GM15510 (cell line): ENCODE results near the gene SLC24A3.

ENCODE experiments used
- POLR2A ChIP-seq: IDR thresholded peaks from 3 replicates; pipeline ENCODE4 v1.6.1; 2011; ENCODE audit warnings: borderline replicate concordance; ENCODE audit not compliant: insufficient read length; ENCODE audit errors: extremely low read depth

SLC24A3 gene

DNA sequence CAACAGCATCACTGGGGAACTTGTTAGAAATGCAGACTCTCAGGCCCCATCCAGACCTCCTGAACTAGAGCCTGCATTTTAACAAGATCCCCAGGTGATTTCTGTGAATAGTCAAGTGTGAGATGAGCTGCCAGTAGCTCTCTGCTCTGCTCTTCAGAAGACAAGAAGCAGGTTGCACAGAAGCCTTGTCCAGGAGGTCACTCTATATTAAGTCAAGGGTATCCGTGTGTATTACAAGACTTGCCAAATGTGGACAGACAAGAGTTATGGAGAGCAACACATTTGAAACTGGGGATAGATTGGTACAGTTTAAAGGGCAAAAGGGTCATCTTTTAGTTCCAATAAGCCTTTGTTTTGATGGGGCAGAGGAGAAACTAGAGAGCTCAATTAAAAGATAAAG lies 522.4 kb downstream of the SLC24A3 start:
- no peak for TF ChIP-seq POLR2A

DNA sequence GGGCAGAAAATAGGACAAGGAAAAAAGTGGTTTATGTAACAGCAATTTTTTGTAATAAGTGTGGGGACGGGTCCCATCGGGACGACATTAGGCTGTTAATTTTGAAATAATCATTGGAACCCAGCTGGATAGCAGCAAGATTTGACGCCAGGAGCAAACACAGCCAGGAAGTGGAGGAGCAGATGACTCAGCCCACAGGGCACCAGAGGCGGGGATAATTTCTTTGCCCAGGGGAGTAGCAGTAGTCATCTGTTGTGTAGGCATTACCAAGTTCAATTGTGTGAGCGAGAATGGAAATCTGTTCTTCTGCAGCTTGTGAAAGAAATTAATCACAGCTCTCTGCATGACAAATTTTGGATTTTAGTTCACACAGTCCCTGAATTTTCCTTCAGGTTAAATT lies 523.0 kb downstream of the SLC24A3 start:
- TF ChIP-seq POLR2A, result no peak

DNA sequence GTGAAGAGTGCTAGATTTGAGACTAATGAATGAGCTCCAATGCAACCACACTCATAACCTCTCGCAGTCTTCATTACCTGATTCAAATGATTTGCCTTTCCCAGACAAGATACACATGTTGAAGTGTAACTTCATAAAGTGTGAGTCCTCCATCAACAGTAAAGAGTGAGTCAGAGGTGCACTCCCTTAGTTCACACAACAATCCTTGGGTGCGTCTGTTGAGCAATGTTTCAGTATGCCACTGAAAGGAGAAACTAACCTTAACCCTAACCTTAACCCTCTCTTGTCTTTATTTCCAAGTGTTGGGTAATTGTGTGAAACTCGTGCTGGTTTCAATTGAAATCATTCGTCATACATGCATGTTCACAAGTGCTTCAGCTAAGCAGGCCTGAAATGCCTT lies 524.6 kb downstream of the SLC24A3 start:
- no peak for TF ChIP-seq POLR2A

DNA sequence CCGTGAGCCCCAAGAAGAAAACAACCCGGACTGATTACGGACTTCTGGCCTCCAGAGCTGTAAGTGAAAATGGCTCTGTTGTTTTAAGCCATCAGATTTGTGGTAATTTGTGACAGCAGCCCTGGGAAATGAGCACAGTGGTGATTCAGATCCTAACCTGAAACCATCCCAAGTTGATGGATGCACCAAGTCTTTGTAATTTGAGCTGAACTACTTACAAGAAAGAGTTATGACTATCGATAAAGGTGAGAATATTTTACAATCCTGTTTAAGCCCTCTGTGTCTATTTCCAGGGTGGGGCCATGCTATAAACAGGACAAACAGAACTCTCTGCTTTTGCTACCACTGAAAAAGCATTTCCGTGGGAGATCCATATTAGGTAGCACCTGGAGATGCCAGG lies 526.5 kb downstream of the SLC24A3 start:
- no peak for TF ChIP-seq POLR2A

DNA sequence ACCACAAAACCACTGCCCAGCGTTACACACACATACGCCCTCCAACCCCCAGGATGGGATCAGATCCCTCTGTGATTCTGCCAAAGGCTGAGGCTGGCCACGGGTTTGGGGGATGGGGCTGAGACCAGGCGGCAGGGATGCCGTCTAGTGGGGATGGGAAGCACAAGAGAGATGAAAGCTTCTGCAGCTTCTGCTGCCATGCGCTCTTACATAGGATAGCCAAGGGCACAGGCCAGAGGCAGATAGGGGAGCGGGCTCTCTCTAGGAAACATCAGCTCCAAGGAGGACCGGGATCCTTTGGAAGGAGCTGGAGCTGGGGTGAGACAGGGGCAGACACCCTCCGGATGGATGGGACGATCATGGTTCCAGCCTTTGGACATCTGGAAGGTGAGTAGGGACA lies 526.9 kb downstream of the SLC24A3 start:
- TF ChIP-seq POLR2A, result no peak

DNA sequence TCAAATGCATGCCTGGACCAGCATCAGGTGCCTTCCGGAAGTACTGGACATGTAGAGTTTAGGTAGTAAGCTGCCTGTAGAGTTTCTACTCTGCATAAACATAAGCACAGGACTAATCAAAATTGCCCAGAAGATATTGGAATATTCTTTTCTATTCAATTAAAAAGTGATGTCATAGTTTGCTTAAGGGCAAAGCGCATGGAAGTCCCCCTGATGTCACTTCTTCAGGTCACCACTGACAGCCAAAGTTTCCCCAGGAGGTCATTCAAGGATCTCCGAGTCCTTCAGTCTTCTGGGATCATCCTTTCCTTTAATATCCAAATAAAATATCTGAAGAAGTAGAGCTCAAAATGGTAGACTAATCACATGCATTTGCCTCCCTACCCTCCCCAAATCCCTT lies 528.1 kb downstream of the SLC24A3 start:
- no peak for TF ChIP-seq POLR2A

DNA sequence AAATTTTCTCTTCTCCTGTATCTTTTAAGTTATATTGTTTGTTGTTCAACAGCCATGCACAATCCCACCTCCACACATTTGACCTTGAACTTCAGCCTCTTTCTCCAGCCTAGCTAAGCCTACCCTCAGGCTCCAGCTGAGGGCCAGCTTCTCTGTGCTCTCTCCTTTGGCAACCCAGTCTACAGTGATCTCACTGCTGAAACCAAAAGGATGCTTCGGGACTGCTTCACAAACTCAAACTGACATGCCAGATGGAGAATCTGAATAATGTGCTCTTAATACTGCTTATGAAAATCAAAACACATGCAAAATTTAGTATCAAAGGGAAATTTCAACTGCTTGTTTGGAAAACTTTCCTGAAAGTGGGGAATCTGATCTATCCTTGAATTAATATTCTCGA lies 529.5 kb downstream of the SLC24A3 start:
- no peak for TF ChIP-seq POLR2A

DNA sequence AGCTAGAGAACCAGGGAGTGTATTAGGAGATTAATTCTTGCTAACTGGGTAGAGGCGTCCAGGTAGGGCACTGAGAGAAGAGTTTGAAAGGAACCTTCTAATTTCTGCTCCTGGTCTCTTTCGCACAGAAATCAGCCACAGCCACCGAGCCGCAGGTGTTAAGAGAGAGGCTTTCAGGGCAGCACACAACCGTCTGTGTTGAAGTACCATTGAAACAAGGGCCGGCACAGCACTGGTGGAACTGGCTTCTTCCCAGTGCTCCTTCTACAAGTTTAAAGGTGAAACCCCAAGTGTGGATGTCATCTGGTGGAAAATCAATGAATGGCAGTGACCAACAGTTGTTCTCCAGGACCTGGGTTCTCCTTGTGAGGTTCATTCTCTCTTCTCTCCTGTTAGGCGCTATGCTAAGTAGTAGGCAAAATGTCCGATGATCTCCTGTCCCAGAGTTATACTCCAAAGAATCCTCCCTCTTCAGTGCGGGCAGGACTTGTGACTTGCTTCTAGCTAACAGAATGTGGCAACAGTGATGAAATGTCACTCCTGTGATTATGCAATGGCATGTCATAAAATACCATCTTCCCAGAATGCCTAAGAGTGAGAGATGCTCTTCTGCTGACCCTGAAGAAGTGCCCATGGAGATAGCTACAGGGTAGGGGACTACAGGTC lies 530.7 kb downstream of the SLC24A3 start:
- no peak for TF ChIP-seq POLR2A

DNA sequence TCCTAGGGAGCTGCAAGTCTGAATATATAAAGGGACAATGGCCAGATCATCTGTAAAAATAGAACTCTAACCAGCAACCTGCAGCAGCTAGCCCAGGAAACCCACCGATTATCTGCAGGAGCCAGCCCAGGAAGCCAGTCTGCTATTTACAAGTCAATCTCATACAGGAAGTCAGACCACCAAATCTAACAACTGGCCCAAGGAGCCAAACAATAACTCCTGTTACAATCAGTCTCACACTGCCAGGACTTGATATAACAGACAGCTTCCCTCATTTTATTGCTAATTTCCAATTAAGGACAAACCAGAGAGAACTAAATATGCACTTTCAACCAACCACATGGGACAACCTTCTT lies 531.2 kb downstream of the SLC24A3 start:
- TF ChIP-seq POLR2A, result no peak

DNA sequence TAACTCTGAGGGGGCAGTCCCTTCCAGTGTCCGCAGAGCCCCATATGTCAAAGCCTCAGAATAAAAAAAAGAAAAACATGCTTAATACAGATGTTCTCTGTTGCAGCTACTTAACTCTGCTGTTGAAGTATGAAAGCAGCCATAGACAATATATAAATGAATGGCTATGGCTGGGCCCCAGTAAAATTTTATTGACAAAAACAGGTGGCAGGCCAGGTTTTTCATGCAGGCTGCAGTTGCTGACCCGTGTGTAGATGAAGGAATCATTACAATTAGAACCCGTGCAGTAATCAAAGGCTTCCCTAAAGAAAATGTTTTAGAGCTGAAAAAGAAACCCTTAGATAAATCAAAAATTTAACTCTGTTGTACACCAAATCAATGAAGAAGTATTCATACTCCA lies 532.7 kb downstream of the SLC24A3 start:
- no peak for TF ChIP-seq POLR2A

DNA sequence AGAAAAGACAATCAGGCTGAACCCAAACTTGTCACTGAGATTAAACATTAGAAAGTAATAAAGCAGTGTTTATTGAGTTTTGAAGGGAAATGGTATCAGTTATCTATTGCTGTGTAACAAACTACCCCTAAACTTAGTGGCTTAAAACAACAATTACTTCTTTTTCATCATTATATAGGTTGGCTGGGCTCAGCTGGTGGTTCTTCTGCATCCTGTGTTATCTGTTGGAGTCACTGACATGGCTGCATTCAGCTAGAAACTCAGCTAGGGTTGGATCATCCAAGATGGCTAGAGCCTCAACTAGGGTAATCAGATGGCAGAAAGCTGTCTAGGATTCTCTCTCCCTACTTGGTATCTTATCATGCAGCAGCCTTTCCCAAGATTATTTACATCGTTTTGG lies 533.1 kb downstream of the SLC24A3 start:
- no peak for TF ChIP-seq POLR2A

DNA sequence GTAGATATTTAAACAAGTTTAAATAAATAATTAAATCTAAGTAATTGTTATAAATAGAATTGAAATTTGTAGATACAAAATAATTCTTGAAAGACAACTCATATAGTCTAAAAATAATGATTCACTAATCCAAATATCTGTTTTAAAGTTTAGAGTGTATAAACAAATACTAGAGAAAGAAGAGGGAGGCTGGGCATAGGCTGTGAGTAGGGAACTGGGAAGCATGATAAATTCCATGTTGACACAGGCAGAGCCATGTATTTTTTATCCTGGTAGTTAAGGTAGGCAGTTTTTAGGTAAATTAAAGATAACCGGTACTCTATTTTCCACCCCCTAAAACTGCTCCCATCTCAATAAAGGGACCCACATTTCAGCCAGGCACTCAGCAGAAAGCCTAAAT lies 534.0 kb downstream of the SLC24A3 start:
- TF ChIP-seq POLR2A, result no peak

DNA sequence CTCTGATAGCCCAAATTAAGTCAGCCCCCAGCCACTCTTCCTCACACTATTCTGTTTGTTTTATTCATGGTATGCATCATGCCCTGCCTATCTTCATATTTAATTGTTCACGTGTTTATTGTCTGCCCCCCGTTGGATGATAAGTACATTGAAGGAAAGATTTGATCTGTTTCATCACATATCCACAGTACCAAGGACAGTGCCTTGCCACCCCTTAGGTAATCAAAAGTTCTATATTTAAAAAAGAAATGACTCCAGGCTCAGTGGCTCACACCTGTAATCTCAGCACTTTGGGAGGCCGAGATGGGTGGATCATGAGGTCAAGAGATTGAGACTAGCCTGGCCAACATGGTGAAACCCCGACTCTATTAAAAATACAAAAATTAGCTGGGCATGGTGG lies 535.5 kb downstream of the SLC24A3 start:
- no peak for TF ChIP-seq POLR2A

DNA sequence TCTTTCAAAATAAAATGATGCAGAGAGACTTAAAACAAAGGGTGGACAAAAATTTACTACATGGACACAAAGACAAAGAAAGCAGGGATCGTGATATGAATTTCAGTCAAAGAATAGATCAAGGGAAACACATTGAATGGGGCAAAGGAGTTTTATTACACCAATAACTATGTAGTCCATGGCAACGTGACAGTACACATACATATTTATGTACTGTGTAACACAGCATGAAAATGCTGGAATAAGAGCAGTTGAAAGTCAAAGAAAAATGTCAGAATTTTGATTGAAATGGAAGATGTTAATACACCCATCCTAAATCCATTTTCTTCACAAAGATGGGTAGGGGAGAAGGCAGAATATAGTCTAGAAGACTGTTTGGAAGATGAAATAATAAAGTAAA lies 536.2 kb downstream of the SLC24A3 start:
- TF ChIP-seq POLR2A, result no peak

DNA sequence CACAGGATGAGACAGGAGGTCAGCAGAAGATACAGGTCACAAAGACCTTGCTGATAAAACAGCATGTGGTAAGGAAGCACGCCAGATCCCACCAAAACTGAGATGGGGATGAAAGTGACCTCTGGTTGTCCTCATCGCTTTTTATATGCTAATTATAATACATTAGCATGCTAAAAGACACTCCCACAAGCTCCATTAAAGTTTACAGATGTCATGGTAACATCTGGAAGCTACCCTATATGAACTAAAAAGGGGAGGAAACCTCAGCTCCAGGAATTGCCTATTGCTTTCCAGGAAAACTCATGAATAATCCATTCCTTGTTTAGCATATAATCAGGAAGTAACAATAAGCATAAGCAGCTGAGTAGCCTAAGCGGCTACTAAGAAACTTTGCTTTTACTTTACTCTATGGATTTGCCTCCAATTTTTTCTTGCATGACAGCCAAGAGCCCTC lies 537.2 kb downstream of the SLC24A3 start:
- no peak for TF ChIP-seq POLR2A

DNA sequence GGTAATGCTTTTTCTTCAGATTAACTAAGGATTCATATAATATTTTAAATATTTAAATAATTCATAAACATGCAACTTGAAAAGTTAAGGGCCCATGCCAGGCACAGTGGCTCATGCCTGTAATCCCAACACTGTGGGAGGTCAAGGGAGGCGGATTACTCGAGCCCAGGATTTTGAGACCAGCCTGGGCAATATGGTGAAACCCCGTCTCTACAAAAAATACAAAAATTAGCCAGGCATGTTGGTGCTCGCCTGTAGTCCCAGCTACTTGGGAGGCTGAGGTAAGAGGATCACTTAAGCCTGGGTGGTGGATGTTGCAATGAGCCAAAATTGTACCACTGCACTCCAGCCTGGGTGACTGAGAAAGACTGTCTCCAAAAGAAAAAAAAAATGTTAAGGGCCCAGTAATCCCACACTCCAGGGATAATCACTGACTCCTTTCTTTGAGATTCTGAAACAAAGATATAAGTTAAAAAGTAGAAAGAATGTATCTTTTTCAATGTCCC lies 537.7 kb downstream of the SLC24A3 start:
- no peak for TF ChIP-seq POLR2A
